HepG2 (cell line): ENCODE results near the gene INPP5K. TPM values are rescaled to one million over a fixed set of nuclear protein-coding genes. Genes with fewer than 3 reads are reported as not detected.
"Not testable (repeated sequence)": the region's sequence is repeated elsewhere in the genome, so short reads cannot be mapped to it uniquely, and the experiment has no call there.

Experiments
- ATAC-seq: fragments of 200-7000 bp; cut with Tn5 transposase; 3 replicates; pipeline ENCODE4 v1.9.1; 2020; ENCODE audit warnings: mild to moderate bottlenecking, moderate library complexity
- BruUV-seq: library from RNA; stranded (reverse); fragments of 400-500 nt; replicated peaks from 2 replicates; lab custom pipeline; 2021; lab: Mats Ljungman, UMichigan
- CTCF ChIA-PET: fragments of 300-600 bp; formaldehyde crosslinking; extraction: SDS; loops from one replicate; lab custom pipeline; 2021; ENCODE audit warnings: low total read pairs, inconsistent platforms, low intra/inter-chr PET ratio; lab: Yijun Ruan, JAX
- POLR2A ChIA-PET: fragments of 350-600 bp; sonication (Branson Sonifier 250); formaldehyde crosslinking; loops from one replicate; lab custom pipeline; 2020; ENCODE audit warnings: antibody characterized with exemption, inconsistent platforms; lab: Yijun Ruan, JAX
- DNase-seq: peaks from one replicate; pipeline ENCODE4 v3.0.0-alpha.2; 2015; ENCODE audit warnings: low spot score
- FAIRE-seq: peaks from 3 replicates; lab custom pipeline; 2011; peaks lifted over from hg19 to GRCh38; lab: Jason Lieb, UNC
- H2AFZ ChIP-seq: one replicate; pipeline ENCODE4 v1.6.1; 2011; ENCODE audit warnings: low read length, inconsistent platforms
- H3K27ac ChIP-seq: fragments of 300-600 bp; 3 replicates; pipeline ENCODE4 v1.8.0; 2011; ENCODE audit warnings: mixed run types, mild to moderate bottlenecking, mixed read lengths, low read length, inconsistent platforms; ENCODE audit not compliant: insufficient read depth; ENCODE audit errors: extremely low read length
- H3K27me3 ChIP-seq, 2 experiments: fragments of 200-600 bp in 1 of 2; 2 replicates in 1 of 2; 3 replicates in 1 of 2; pipeline versions ENCODE4 v1.6.0 to v1.8.0; 2011; ENCODE audit warnings: low read length in 2 of 2, mild to moderate bottlenecking in 2 of 2, moderate library complexity in 2 of 2, inconsistent platforms in 1 of 2; ENCODE audit not compliant: insufficient read depth in 2 of 2, control insufficient read depth in 1 of 2
- H3K36me3 ChIP-seq, 2 experiments: fragments of 200-600 bp in 1 of 2; replicated peaks in 1 of 2; 2 replicates in 1 of 2; 3 replicates in 1 of 2; pipeline versions ENCODE4 v1.5.1 to v1.8.0; 2011; ENCODE audit warnings: low read length in 2 of 2, inconsistent platforms in 1 of 2; ENCODE audit not compliant: insufficient read depth in 2 of 2, control insufficient read depth in 1 of 2
- H3K4me1 ChIP-seq: 2 replicates; pipeline ENCODE4 v1.5.1; 2012; ENCODE audit warnings: low read length, inconsistent platforms; ENCODE audit not compliant: insufficient read depth
- H3K4me2 ChIP-seq: 2 replicates; pipeline ENCODE4 v1.6.0; 2011; ENCODE audit warnings: low read depth, low read length, inconsistent platforms
- H3K4me3 ChIP-seq, 3 experiments: fragments of 200-600 bp in 1 of 3; sonication (generic), shearing (Covaris generic) in 1 of 3; replicated peaks in 1 of 3; 2 replicates each; pipeline ENCODE4 v1.5.1; 2011 to 2016; ENCODE audit warnings: low read length in 3 of 3, inconsistent platforms in 2 of 3, low read depth in 2 of 3, mild to moderate bottlenecking in 2 of 3, control low read depth in 1 of 3, mixed read lengths in 1 of 3; ENCODE audit not compliant: insufficient read depth in 1 of 3
- H3K79me2 ChIP-seq: one replicate; pipeline ENCODE4 v1.6.1; 2011; ENCODE audit warnings: low read length, inconsistent platforms; ENCODE audit not compliant: insufficient read depth
- H3K9ac ChIP-seq: 2 replicates; pipeline ENCODE4 v1.6.0; 2011; ENCODE audit warnings: mild to moderate bottlenecking, low read depth, low read length, inconsistent platforms; ENCODE audit not compliant: insufficient read depth
- H3K9me3 ChIP-seq: 2 replicates; pipeline ENCODE4 v1.5.1; 2012; ENCODE audit warnings: mild to moderate bottlenecking, low read length
- H4K20me1 ChIP-seq: 2 replicates; pipeline ENCODE4 v1.6.0; 2011; ENCODE audit warnings: inconsistent platforms, mild to moderate bottlenecking, low read length, moderate library complexity; ENCODE audit not compliant: insufficient read depth
- CHD4 ChIP-seq: fragments of 200-600 bp; sonication (generic); IDR thresholded peaks from 2 replicates; pipeline ENCODE4 v1.7.0; 2017; ENCODE audit warnings: mild to moderate bottlenecking, low read length, borderline replicate concordance
- KLF11 ChIP-seq: IDR thresholded peaks from 2 replicates; pipeline ENCODE4 v1.6.1; 2016; ENCODE audit warnings: missing compliant biosample characterization
- PHF21A ChIP-seq: sonication (generic); formaldehyde crosslinking; IDR thresholded peaks from 2 replicates; pipeline ENCODE4 v1.5.0; 2020; ENCODE audit warnings: mild to moderate bottlenecking, missing genetic modification reagents
- SP2 ChIP-seq: sonication (generic); formaldehyde crosslinking; IDR thresholded peaks from 2 replicates; pipeline ENCODE4 v1.5.1; 2020; ENCODE audit warnings: mild to moderate bottlenecking, missing genetic modification reagents
- ZNF121 ChIP-seq: sonication (generic); formaldehyde crosslinking; IDR thresholded peaks from 2 replicates; pipeline ENCODE4 v1.5.0; 2020; ENCODE audit warnings: mild to moderate bottlenecking, missing genetic modification reagents
- ZNF558 ChIP-seq: sonication (generic); formaldehyde crosslinking; IDR thresholded peaks from 2 replicates; pipeline ENCODE4 v1.9.0; 2022; ENCODE audit warnings: mild to moderate bottlenecking, missing genetic modification reagents, borderline replicate concordance
- ZNF563 ChIP-seq: sonication (generic); formaldehyde crosslinking; IDR thresholded peaks from 2 replicates; pipeline ENCODE4 v1.8.0; 2022; ENCODE audit warnings: mild to moderate bottlenecking, moderate library complexity, missing genetic modification reagents
- WGBS: methylation state at CpG from one replicate; pipeline ENCODE4 v1.1.6; 2017; ENCODE audit warnings: low lambda C conversion rate; 5-methylcytosine and 5-hydroxymethylcytosine counted together
- in situ Hi-C: cut with HindIII; loops from 2 replicates; pipeline ENCODE4 v1.10.0; 2017; ENCODE audit warnings: low pct_unique_long_range_greater_than_20kb; ENCODE audit not compliant: extremely low pct_ligation_motif_present
- intact Hi-C: fragments of 100-400 bp; cut with micrococcal nuclease; formaldehyde crosslinking; loops from one replicate; pipeline ENCODE4 v1.10.0; 2022; ENCODE audit not compliant: unreplicated experiment
- polyA plus RNA-seq, 8 experiments: library from polyadenylated mRNA; depleted of rRNA in 3 of 8; stranded (reverse) in 7 of 8; unstranded in 1 of 8; fragments of >200 nt; fragmentation: Illumina TruSeq in 4 of 8; extraction: Trizol in 4 of 8; gene quantifications; 2 replicates each; pipeline versions ENCODE4 v1.2.1 to v1.2.3, GENCODE V29; 2011 to 2016; ENCODE audit warnings: low read depth in 4 of 8, missing spikeins in 1 of 8, mixed read lengths in 1 of 8; ENCODE audit not compliant: insufficient read depth in 1 of 8
- total RNA-seq, 5 experiments: library from RNA; depleted of rRNA; stranded (reverse); fragments of >200 nt; fragmentation: Illumina TruSeq; extraction: Trizol; gene quantifications; 2 replicates each; pipeline ENCODE4 v1.2.3, GENCODE V29; 2016; ENCODE audit warnings: low read depth in 1 of 5
- TF ChIP-seq, protein P1 (sequence below): sonication (generic); formaldehyde crosslinking; IDR thresholded peaks from 2 replicates; pipeline ENCODE4; 2020; ENCODE audit warnings: missing genetic modification reagents, mild to moderate bottlenecking, borderline replicate concordance

Gene INPP5K
- total and polyA plus RNA-seq, 2 of the 13 experiments (the other 11 are each of a cell fraction or from before 2014, with no cell fraction given), result 4.8 to 9.6 TPM

- Histone ChIP-seq H3K9ac (0 out of 2 replicates have a peak overlapping the region, but pooled peaks have one; percentile 26), H3K4me1 (peaks cover 52% of the 10 kb centered on the region), H3K4me3 (peak overlapping the region; percentile 6 to 63 (median 27); a peak in 4 of 6 replicates), H3K79me2 (peaks cover 32% of the 10 kb centered on the region), H3K4me2 (peak overlapping the region; percentile 93)
- in situ Hi-C loops, H3K27me3 ChIP-seq, H3K36me3 ChIP-seq, DNase-seq, H3K9me3 ChIP-seq, CTCF ChIA-PET, H2AFZ ChIP-seq, ATAC-seq, H3K27ac ChIP-seq, BruUV-seq, FAIRE-seq, H4K20me1 ChIP-seq, POLR2A ChIA-PET: not testable (repeated sequence)
- 4% methylated on average over 15 of the region's 15 CpGs for WGBS
- intact Hi-C loops, result loop anchor here (5.0 kb wide), 1 partner anchor 46 kb away; the partner anchor contains the start of gene INPP5K
- TF ChIP-seq ZNF563 (CRISPR knock-in tag) (0 out of 2 replicates have a peak, but pooled peaks have one; percentile 12), SP2 (CRISPR knock-in tag) (0 out of 2 replicates have a peak, but pooled peaks have one; percentile 13), CHD4 (peak; percentile 83), KLF11 (CRISPR knock-in tag) (0 out of 2 replicates have a peak, but pooled peaks have one; percentile 2), ZNF558 (CRISPR knock-in tag) (0 out of 2 replicates have a peak, but pooled peaks have one; percentile 8), PHF21A (CRISPR knock-in tag) (0 out of 2 replicates have a peak, but pooled peaks have one; percentile 3), ZNF121 (0 out of 2 replicates have a peak, but pooled peaks have one; percentile 22)
- TF ChIP-seq, protein P1, sequence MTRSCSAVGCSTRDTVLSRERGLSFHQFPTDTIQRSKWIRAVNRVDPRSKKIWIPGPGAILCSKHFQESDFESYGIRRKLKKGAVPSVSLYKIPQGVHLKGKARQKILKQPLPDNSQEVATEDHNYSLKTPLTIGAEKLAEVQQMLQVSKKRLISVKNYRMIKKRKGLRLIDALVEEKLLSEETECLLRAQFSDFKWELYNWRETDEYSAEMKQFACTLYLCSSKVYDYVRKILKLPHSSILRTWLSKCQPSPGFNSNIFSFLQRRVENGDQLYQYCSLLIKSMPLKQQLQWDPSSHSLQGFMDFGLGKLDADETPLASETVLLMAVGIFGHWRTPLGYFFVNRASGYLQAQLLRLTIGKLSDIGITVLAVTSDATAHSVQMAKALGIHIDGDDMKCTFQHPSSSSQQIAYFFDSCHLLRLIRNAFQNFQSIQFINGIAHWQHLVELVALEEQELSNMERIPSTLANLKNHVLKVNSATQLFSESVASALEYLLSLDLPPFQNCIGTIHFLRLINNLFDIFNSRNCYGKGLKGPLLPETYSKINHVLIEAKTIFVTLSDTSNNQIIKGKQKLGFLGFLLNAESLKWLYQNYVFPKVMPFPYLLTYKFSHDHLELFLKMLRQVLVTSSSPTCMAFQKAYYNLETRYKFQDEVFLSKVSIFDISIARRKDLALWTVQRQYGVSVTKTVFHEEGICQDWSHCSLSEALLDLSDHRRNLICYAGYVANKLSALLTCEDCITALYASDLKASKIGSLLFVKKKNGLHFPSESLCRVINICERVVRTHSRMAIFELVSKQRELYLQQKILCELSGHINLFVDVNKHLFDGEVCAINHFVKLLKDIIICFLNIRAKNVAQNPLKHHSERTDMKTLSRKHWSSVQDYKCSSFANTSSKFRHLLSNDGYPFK (CRISPR knock-in tag), result 0 out of 2 replicates have a peak, but pooled peaks have one; percentile 13
Observed at GRCh38 chr17:1563471-1563785, 47.0 kb upstream of the INPP5K start.
